ENCODE results near the gene PHOSPHO2. TPM values are rescaled to one million over a fixed set of nuclear protein-coding genes. Genes with fewer than 3 reads are reported as not detected.
A peak's percentile ranks its signal among the peaks of the same experiment; 100 is the strongest.
"Not testable (repeated sequence)": the region's sequence is repeated elsewhere in the genome, so short reads cannot be mapped to it uniquely, and the experiment has no call there.

PHOSPHO2 gene
- total RNA-seq, 4 donors from 2014 or later, result 4.4 to 10.7 (median 6.7) TPM

DNA sequence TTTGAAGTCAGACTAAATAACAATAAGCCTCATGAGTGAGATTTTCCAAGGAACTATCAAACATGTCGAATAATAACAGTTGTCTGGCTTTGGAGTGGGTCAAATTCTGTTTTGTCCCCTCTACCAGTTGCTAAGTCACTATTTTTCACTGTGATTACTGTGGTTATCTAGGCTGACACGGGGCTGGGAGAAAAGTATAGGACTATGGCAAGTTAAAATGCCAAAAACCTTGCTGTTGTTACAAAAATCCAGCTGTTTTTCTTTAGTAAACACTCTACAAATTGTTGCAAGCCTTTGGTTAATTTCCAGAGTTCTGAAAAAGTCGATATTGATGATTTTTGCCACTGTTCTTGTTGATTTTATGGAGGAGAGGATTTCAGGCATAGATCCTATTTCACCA lies 1.6 kb upstream of the PHOSPHO2 start:
- 35 to 46% methylated on average over 2 to 3 of the region's 3 CpGs for WGBS, 2 donors (ENCODE audit: low coverage in 1 of 2)

GRCh38 chr2:169693360-169693759 lies 909 bp upstream of the PHOSPHO2 start:
- Histone ChIP-seq H3K4me1 (peaks cover 0 to 21% (median 0%) of the 10 kb centered on the region in 3 donors), H3K27ac (peak overlapping the region in 2 of 4 donors; percentile 88 to 91), H3K4me3 (peak overlapping the region in 1 of 2 donors; percentile 72), H3K9me3 (no peaks in the 10 kb centered on the region), H3K36me3 (no peaks in the 10 kb centered on the region), H3K27me3 (no peaks in the 10 kb centered on the region)
- 7 to 24% methylated on average over 2 to 4 of the region's 4 CpGs for WGBS, 2 donors (ENCODE audit: low coverage in 1 of 2)
- no peak for ATAC-seq
- no peak for TF ChIP-seq EP300 (IDR thresholded peaks at IDR 0.05)
- no peak for TF ChIP-seq POLR2AphosphoS5 (IDR thresholded peaks at IDR 0.05)
- no peak for TF ChIP-seq POLR2A (IDR thresholded peaks at IDR 0.05)
- TF ChIP-seq CTCF (IDR thresholded peaks at IDR 0.05), result no peak

More for the DNA sequence above, 1.6 kb upstream of the PHOSPHO2 start:
- H3K27ac ChIP-seq, result no peak overlapping the region
- H3K36me3 ChIP-seq, result no peaks in the 10 kb centered on the region
- H3K4me3 ChIP-seq, result no peak overlapping the region
- H3K4me1 ChIP-seq, result peaks cover 0 to 21% (median 0%) of the 10 kb centered on the region in 3 donors
- TF ChIP-seq POLR2AphosphoS5 (IDR thresholded peaks at IDR 0.05) (no peak), POLR2A (IDR thresholded peaks at IDR 0.05) (no peak), CTCF (IDR thresholded peaks at IDR 0.05) (no peak), EP300 (IDR thresholded peaks at IDR 0.05) (no peak)
- ATAC-seq, result no peak
- no peaks in the 10 kb centered on the region for H3K27me3 ChIP-seq
- no peaks in the 10 kb centered on the region for H3K9me3 ChIP-seq

- H3K9me3 ChIP-seq, result no peaks in the 10 kb centered on the region
- peak overlapping the region; percentile 72 to 79 for H3K4me3 ChIP-seq
- H3K36me3 ChIP-seq, result peaks cover 0 to 12% of the 10 kb centered on the region in 2 donors
- peaks cover 0 to 21% (median 0%) of the 10 kb centered on the region in 3 donors for H3K4me1 ChIP-seq
- no peak for TF ChIP-seq POLR2A (IDR thresholded peaks at IDR 0.05)
- ATAC-seq, result no peak
- no peaks in the 10 kb centered on the region for H3K27me3 ChIP-seq
- 24 to 29% methylated on average over 8 of the region's 8 CpGs for WGBS, 2 donors (ENCODE audit: low coverage in 1 of 2)
- peak overlapping the region; percentile 76 to 91 (median 88) for H3K27ac ChIP-seq
These were observed 608 bp downstream of the PHOSPHO2 start for GRCh38 chr2:169694894-169695260.

DNA sequence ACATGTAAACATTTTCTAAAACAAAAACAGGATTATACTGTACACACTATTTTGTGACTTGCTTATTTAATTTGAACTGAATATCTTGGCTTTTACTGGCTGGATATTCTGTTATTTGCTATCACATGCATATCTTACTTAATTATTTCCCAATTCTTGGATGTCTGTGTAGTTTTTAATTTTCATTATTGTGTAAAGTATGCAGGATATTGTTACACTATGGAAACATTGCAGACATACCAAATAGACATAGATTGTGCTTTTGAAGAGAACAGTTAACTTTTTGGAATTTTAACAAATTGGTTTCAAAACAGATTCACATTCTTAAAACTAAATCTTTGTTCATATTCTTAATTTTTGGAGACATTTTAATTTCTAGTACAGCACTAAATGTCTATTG lies 2.1 kb downstream of the PHOSPHO2 start:
- ATAC-seq, result no peak
- Histone ChIP-seq H3K4me3 (no peak overlapping the region), H3K27ac (no peak overlapping the region), H3K27me3 (no peaks in the 10 kb centered on the region), H3K9me3 (no peaks in the 10 kb centered on the region), H3K4me1 (peaks cover 0 to 21% (median 0%) of the 10 kb centered on the region in 3 donors), H3K36me3 (peaks cover 0 to 17% of the 10 kb centered on the region in 2 donors)
- TF ChIP-seq POLR2AphosphoS5 (IDR thresholded peaks at IDR 0.05), result no peak
- TF ChIP-seq CTCF (IDR thresholded peaks at IDR 0.05), result no peak
- TF ChIP-seq POLR2A (IDR thresholded peaks at IDR 0.05), result no peak
- TF ChIP-seq EP300 (IDR thresholded peaks at IDR 0.05), result no peak

GRCh38 chr2:169699173-169699572 lies 4.9 kb downstream of the PHOSPHO2 start:
- H3K27ac ChIP-seq, H3K27me3 ChIP-seq, ATAC-seq, H3K4me3 ChIP-seq, H3K9me3 ChIP-seq: not testable (repeated sequence)
- Histone ChIP-seq H3K36me3 (peaks cover 0 to 23% of the 10 kb centered on the region in 2 donors), H3K4me1 (peaks cover 0 to 17% (median 0%) of the 10 kb centered on the region in 3 donors)
- WGBS, 2 donors (ENCODE audit: low coverage in 1 of 2), result 97 to 100% methylated on average over 1 to 2 of the region's 2 CpGs

- peak; percentile 43 for ATAC-seq
- TF ChIP-seq POLR2A (IDR thresholded peaks at IDR 0.05) (no peak), EP300 (IDR thresholded peaks at IDR 0.05) (no peak), POLR2AphosphoS5 (IDR thresholded peaks at IDR 0.05) (no peak), CTCF (IDR thresholded peaks at IDR 0.05) (no peak)
- WGBS, 2 donors (ENCODE audit: low coverage in 1 of 2), result 50 to 79% methylated on average over 1 to 2 of the region's 3 CpGs
These were observed 8.7 kb downstream of the PHOSPHO2 start for GRCh38 chr2:169702996-169703395.

More at GRCh38 chr2:169702996-169703395, 8.7 kb downstream of the PHOSPHO2 start:
- Histone ChIP-seq H3K36me3 (peaks cover 0 to 23% of the 10 kb centered on the region in 2 donors), H3K27me3 (no peaks in the 10 kb centered on the region), H3K9me3 (no peaks in the 10 kb centered on the region), H3K4me1 (peaks cover 0 to 10% (median 0%) of the 10 kb centered on the region in 3 donors), H3K4me3 (no peak overlapping the region), H3K27ac (no peak overlapping the region)
